GM19455 (cell line): ENCODE results near the gene RHBDL2.
"Not testable (repeated sequence)": the region's sequence is repeated elsewhere in the genome, so short reads cannot be mapped to it uniquely, and the experiment has no call there.

ENCODE experiments used
- ATAC-seq: cut with Tn5 transposase; IDR thresholded peaks from one replicate; pipeline ENCODE4 v1.9.1; 2021; ENCODE audit not compliant: unreplicated experiment

The RHBDL2 gene

GRCh38 chr1:38941527-38942019 lies at the start of gene RHBDL2:
Gene RHBDL2, minus strand, starts transcription at chr1:38941830. Its CDS starts 22,618 bp downstream, at chr1:38919212.
- no peak for ATAC-seq

GRCh38 chr1:38990738-38991637 lies 49.4 kb upstream of the RHBDL2 start, which contains the start of gene AKIRIN1:
Gene AKIRIN1, plus strand, starts transcription at chr1:38991276. Its CDS starts 105 bp downstream, at chr1:38991381.
- ATAC-seq, result peak; percentile 95

GRCh38 chr1:38990386-38990737 lies 48.7 kb upstream of the RHBDL2 start:
- ATAC-seq, result no peak

GRCh38 chr1:38989979-38990378 lies 48.3 kb upstream of the RHBDL2 start:
- no peak for ATAC-seq

- not testable (repeated sequence) for ATAC-seq
Observed at GRCh38 chr1:38979380-38979779, 37.8 kb upstream of the RHBDL2 start.

- not testable (repeated sequence) for ATAC-seq
Observed at GRCh38 chr1:38978245-38978542, 36.6 kb upstream of the RHBDL2 start.

- not testable (repeated sequence) for ATAC-seq
Observed at GRCh38 chr1:38977399-38978244, 36.0 kb upstream of the RHBDL2 start.

- ATAC-seq, result no peak
Observed at GRCh38 chr1:38973659-38974437, 32.2 kb upstream of the RHBDL2 start.

GRCh38 chr1:38973145-38973544 lies 31.5 kb upstream of the RHBDL2 start:
- not testable (repeated sequence) for ATAC-seq

GRCh38 chr1:38964140-38964548 lies 22.5 kb upstream of the RHBDL2 start:
- ATAC-seq, result no peak

GRCh38 chr1:38962560-38962959 lies 20.9 kb upstream of the RHBDL2 start:
- ATAC-seq, result no peak

GRCh38 chr1:38962113-38962512 lies 20.5 kb upstream of the RHBDL2 start:
- ATAC-seq, result no peak

GRCh38 chr1:38958967-38959366 lies 17.3 kb upstream of the RHBDL2 start:
- ATAC-seq, result no peak

GRCh38 chr1:38953433-38953860 lies 11.8 kb upstream of the RHBDL2 start:
- ATAC-seq, result no peak

GRCh38 chr1:38950553-38950952 lies 8.9 kb upstream of the RHBDL2 start:
- no peak for ATAC-seq

GRCh38 chr1:38944547-38944946 lies 2.9 kb upstream of the RHBDL2 start:
- ATAC-seq, result no peak

- ATAC-seq, result no peak
Observed at GRCh38 chr1:38942664-38943428, 1.2 kb upstream of the RHBDL2 start.

- ATAC-seq, result no peak
Observed at GRCh38 chr1:38941093-38941492, 537 bp downstream of the RHBDL2 start.

GRCh38 chr1:38940339-38941047 lies 1.1 kb downstream of the RHBDL2 start:
- ATAC-seq, result no peak
